Esophagus muscularis mucosa (tissue), 4 donors: Measurements from ENCODE around the gene COL6A3.

ENCODE experiments used
- CTCF ChIP-seq, 3 experiments: fragments of 200-600 bp in 2 of 3; fragments of 450-650 bp in 1 of 3; sonication (generic) in 2 of 3; IDR thresholded peaks; one replicate each; pipeline ENCODE4 v1.5.1; 2017 to 2019; ENCODE audit warnings: antibody characterized with exemption in 3 of 3, mild to moderate bottlenecking in 2 of 3, moderate library complexity in 1 of 3
- EP300 ChIP-seq: sonication (generic); formaldehyde crosslinking; IDR thresholded peaks from one replicate; pipeline ENCODE4 v1.6.1; 2017; ENCODE audit warnings: antibody characterized with exemption
- POLR2A ChIP-seq: fragments of 450-650 bp; IDR thresholded peaks from one replicate; pipeline ENCODE4 v1.6.1; 2017; ENCODE audit warnings: antibody characterized with exemption, moderate library complexity, mild to moderate bottlenecking, low read depth
- POLR2AphosphoS5 ChIP-seq, 2 donors: sonication (generic); formaldehyde crosslinking; IDR thresholded peaks; one replicate each; pipeline ENCODE4 v1.6.1; 2017; ENCODE audit warnings: antibody characterized with exemption in 2 of 2

DNA sequence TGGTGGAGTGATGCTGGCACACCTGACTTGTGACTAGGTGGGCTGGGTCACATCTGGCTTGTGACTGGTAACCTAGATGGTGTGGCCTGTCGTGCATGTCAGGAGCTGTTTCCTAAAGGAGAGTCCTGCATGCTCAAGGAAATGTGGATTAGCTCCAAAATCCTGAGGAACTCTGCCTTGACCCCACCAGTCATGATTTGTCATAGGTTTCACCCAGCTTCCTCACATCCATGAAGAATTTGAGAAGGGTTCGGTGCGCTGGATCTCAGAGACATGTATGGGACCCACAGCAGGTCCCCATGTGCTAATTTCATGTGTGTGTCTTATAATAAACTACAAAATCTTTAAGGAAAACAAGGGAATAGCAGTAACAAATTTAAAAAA lies 107.2 kb downstream of the COL6A3 start:
- no peak for TF ChIP-seq CTCF (IDR thresholded peaks at IDR 0.05)
- TF ChIP-seq EP300, result no peak
- no peak for TF ChIP-seq POLR2A
- no peak for TF ChIP-seq POLR2AphosphoS5 (IDR thresholded peaks at IDR 0.05)
